ENCODE results near the gene HNRNPLL. TPM values are rescaled to one million over a fixed set of nuclear protein-coding genes. Genes with fewer than 3 reads are reported as not detected.

The HNRNPLL gene
- total and polyA plus RNA-seq, 7 donors: 6.4 to 22.4 (median 17.8) TPM

DNA sequence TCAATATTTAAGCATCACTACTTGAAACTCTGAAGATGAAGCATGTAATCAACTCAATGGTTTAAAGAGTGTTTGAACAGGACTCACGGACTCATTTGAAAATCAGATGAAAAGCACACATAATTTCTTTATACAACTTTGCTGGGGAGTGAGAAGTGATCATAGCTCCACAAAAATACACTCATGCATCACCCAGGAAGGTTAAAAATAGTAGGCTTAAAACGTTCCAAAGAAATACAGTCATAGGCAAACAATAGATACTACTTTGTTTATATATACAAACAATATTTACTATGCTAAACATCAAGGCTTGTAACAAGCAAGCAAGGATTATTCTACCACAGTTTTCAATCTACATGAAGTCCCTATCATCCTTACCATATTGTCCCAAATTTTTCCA lies 11.6 kb downstream of the HNRNPLL start:
- no peaks in the 10 kb centered on the region for H3K9me3 ChIP-seq
- 22 to 37% (median 28%) methylated on average over 2 of the region's 2 CpGs for WGBS, 3 donors
- peak overlapping the region; percentile 88 for H3K27ac ChIP-seq
- peak overlapping the region; percentile 15 for H3K4me3 ChIP-seq
- TF ChIP-seq, protein P1, sequence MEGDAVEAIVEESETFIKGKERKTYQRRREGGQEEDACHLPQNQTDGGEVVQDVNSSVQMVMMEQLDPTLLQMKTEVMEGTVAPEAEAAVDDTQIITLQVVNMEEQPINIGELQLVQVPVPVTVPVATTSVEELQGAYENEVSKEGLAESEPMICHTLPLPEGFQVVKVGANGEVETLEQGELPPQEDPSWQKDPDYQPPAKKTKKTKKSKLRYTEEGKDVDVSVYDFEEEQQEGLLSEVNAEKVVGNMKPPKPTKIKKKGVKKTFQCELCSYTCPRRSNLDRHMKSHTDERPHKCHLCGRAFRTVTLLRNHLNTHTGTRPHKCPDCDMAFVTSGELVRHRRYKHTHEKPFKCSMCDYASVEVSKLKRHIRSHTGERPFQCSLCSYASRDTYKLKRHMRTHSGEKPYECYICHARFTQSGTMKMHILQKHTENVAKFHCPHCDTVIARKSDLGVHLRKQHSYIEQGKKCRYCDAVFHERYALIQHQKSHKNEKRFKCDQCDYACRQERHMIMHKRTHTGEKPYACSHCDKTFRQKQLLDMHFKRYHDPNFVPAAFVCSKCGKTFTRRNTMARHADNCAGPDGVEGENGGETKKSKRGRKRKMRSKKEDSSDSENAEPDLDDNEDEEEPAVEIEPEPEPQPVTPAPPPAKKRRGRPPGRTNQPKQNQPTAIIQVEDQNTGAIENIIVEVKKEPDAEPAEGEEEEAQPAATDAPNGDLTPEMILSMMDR (IDR thresholded peaks at IDR 0.05): no peak
- ATAC-seq (peak; percentile 80 to 96 (median 91)), DNase-seq (no peak)
- peaks cover 65% of the 10 kb centered on the region for H3K4me1 ChIP-seq
- no peaks in the 10 kb centered on the region for H3K27me3 ChIP-seq (ENCODE audit: insufficient read depth in 3 of 3, low read length in 2 of 3)
- no peaks in the 10 kb centered on the region for H3K36me3 ChIP-seq (ENCODE audit: insufficient read depth in 1 of 2, low read depth in 1 of 2)
- intact Hi-C loops (cut with DNase I): no loop called here

DNA sequence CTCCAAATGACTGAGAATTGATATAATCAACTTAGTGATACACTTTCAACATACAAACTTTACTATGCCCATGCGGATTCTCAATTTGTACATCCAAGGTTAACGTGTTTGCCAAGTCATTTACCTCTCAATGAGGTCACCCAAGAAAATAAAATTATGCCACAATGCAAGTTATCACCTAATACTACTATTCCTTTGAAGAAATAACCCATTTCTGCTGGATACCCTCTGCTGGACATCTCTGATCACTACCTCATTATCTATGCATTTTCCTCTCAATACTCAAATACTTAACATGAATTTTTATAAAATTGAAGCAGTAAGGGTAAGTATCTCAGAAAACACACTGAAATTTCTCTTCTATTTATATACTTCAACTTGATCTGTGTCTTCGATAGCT lies 12.7 kb downstream of the HNRNPLL start:
- ATAC-seq: no peak
- H3K27ac ChIP-seq: peak overlapping the region; percentile 88

DNA sequence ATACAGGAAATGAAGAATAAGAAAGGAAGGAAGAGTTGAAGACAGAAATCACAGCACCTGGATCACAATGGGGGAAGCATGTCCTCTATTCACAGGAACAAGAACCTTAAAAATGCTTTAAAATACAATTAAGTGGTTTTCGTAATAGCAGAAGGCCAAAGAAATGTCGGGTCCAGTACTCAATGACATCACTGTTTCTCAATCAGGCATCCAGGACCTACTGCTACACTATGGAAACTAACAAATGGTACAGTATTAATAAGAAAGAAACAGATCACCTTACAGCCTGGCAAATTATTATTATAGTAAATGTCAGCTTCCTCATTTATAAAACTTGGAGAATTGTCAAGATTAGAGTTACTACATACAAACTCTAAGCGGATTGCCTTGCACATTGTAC lies 15.8 kb downstream of the HNRNPLL start:
- H3K36me3 ChIP-seq (ENCODE audit: insufficient read depth in 1 of 2, low read depth in 1 of 2): peaks cover 0 to 37% of the 10 kb centered on the region in 2 donors
- ATAC-seq (no peak), DNase-seq (no peak)
- H3K27ac ChIP-seq: peak overlapping the region; percentile 42
- H3K4me1 ChIP-seq: peaks cover 47% of the 10 kb centered on the region
- H3K9me3 ChIP-seq: no peaks in the 10 kb centered on the region
- H3K27me3 ChIP-seq (ENCODE audit: insufficient read depth in 3 of 3, low read length in 2 of 3): no peaks in the 10 kb centered on the region
- TF ChIP-seq, protein P1 (IDR thresholded peaks at IDR 0.05): no peak
- no peak overlapping the region for H3K4me3 ChIP-seq
- intact Hi-C loops (cut with DNase I): no loop called here
- WGBS, 3 donors: 52 to 69% (median 57%) methylated on average over 3 of the region's 3 CpGs

More for the DNA sequence above, 12.7 kb downstream of the HNRNPLL start:
- no peaks in the 10 kb centered on the region for H3K27me3 ChIP-seq (ENCODE audit: insufficient read depth in 3 of 3, low read length in 2 of 3)
- no peak for DNase-seq
- H3K4me1 ChIP-seq: peaks cover 70% of the 10 kb centered on the region
- peaks cover 0 to 7% of the 10 kb centered on the region in 2 donors for H3K36me3 ChIP-seq (ENCODE audit: insufficient read depth in 1 of 2, low read depth in 1 of 2)
- no peaks in the 10 kb centered on the region for H3K9me3 ChIP-seq
- H3K4me3 ChIP-seq: no peak overlapping the region
- WGBS, 3 donors: 65 to 84% (median 66%) methylated on average over 3 of the region's 3 CpGs
- intact Hi-C loops (cut with DNase I): no loop called here
- TF ChIP-seq, protein P1 (IDR thresholded peaks at IDR 0.05): no peak

DNA sequence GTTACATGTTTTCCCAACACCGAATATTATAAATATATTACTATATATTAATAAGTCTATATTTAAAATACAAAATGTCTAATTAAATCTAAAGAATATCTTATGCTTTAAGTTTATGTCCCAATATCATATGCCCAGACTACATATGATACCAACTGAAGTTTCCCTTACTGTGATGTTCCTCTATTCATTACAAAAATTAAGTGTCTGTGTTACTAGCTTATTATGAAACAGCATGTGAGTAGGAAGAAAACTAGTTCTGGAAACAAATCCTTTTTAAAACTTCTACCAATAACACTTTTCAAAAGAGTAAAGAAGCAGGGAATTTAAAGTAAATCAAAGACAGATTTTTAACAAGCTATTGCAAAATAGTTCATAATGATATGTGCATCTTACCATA lies 17.8 kb downstream of the HNRNPLL start:
- Histone ChIP-seq H3K27ac (no peak overlapping the region), H3K4me3 (no peak overlapping the region), H3K9me3 (no peaks in the 10 kb centered on the region), H3K4me1 (peaks cover 31% of the 10 kb centered on the region), H3K36me3 (ENCODE audit: insufficient read depth in 1 of 2, low read depth in 1 of 2) (peaks cover 0 to 54% of the 10 kb centered on the region in 2 donors), H3K27me3 (ENCODE audit: insufficient read depth in 3 of 3, low read length in 2 of 3) (no peaks in the 10 kb centered on the region)
- ATAC-seq (no peak), DNase-seq (no peak)
- TF ChIP-seq, protein P1 (IDR thresholded peaks at IDR 0.05): no peak
- 92 to 100% (median 94%) methylated on average over 1 of the region's 1 CpG for whole genome bisulfite sequencing, 3 donors
- intact Hi-C loops (cut with DNase I): loop anchor here in 1 of 2 donors (5.0 kb wide), 2 partner anchors 137 to 157 kb away; no protein-coding TSS in a partner anchor

DNA sequence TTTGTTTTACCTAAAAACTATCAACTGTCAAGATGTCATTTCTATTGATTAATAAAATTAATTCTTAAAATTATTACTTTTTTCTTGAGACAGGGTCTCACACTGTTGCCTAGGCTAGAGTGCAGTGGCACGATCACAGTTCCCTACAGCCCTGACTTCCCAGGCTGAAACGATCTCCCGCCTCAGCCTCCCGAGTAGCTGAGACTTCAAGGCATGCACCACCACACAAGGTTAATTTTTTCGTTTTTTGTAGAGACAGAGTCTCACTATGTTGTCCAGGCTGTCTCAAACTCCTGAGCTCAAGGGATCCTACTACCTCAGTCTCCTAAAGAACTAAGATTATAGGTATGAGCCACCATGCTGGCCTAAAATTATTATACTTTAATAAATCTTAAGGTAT lies 18.7 kb downstream of the HNRNPLL start:
- H3K27me3 ChIP-seq (ENCODE audit: insufficient read depth in 3 of 3, low read length in 2 of 3): no peaks in the 10 kb centered on the region
- DNase-seq (no peak), ATAC-seq (no peak)
- intact Hi-C loops (cut with DNase I): loop anchor here in 1 of 2 donors (5.0 kb wide), 2 partner anchors 138 to 158 kb away; no protein-coding TSS in a partner anchor
- H3K4me3 ChIP-seq: no peak overlapping the region
- TF ChIP-seq, protein P1 (IDR thresholded peaks at IDR 0.05): no peak
- no peaks in the 10 kb centered on the region for H3K9me3 ChIP-seq
- peaks cover 0 to 54% of the 10 kb centered on the region in 2 donors for H3K36me3 ChIP-seq (ENCODE audit: insufficient read depth in 1 of 2, low read depth in 1 of 2)
- WGBS, 3 donors: 90 to 96% (median 92%) methylated on average over 5 of the region's 5 CpGs
- no peak overlapping the region for H3K27ac ChIP-seq
- H3K4me1 ChIP-seq: peaks cover 24% of the 10 kb centered on the region
